GM20000 (cell line): ENCODE data around the gene CEBPA.

Experiments used
- DNase-seq: peaks from one replicate; pipeline ENCODE4 v3.0.0; 2012; ENCODE audit warnings: low spot score
- TF ChIP-seq, protein P1 (sequence below): IDR thresholded peaks from 2 replicates; pipeline ENCODE4 v1.5.1; 2012; ENCODE audit warnings: mild to moderate bottlenecking, control low read depth; ENCODE audit errors: extremely low read depth, missing control alignments

CEBPA gene

GRCh38 chr19:33302175-33302973, at the start of gene CEBPA:
Gene CEBPA (minus strand): TSS chr19:33302534. CDS start chr19:33302414, 120 bp downstream.
- peak; percentile 95 for DNase-seq
- TF ChIP-seq, protein P1, sequence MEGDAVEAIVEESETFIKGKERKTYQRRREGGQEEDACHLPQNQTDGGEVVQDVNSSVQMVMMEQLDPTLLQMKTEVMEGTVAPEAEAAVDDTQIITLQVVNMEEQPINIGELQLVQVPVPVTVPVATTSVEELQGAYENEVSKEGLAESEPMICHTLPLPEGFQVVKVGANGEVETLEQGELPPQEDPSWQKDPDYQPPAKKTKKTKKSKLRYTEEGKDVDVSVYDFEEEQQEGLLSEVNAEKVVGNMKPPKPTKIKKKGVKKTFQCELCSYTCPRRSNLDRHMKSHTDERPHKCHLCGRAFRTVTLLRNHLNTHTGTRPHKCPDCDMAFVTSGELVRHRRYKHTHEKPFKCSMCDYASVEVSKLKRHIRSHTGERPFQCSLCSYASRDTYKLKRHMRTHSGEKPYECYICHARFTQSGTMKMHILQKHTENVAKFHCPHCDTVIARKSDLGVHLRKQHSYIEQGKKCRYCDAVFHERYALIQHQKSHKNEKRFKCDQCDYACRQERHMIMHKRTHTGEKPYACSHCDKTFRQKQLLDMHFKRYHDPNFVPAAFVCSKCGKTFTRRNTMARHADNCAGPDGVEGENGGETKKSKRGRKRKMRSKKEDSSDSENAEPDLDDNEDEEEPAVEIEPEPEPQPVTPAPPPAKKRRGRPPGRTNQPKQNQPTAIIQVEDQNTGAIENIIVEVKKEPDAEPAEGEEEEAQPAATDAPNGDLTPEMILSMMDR = peak; percentile 47

DNA sequence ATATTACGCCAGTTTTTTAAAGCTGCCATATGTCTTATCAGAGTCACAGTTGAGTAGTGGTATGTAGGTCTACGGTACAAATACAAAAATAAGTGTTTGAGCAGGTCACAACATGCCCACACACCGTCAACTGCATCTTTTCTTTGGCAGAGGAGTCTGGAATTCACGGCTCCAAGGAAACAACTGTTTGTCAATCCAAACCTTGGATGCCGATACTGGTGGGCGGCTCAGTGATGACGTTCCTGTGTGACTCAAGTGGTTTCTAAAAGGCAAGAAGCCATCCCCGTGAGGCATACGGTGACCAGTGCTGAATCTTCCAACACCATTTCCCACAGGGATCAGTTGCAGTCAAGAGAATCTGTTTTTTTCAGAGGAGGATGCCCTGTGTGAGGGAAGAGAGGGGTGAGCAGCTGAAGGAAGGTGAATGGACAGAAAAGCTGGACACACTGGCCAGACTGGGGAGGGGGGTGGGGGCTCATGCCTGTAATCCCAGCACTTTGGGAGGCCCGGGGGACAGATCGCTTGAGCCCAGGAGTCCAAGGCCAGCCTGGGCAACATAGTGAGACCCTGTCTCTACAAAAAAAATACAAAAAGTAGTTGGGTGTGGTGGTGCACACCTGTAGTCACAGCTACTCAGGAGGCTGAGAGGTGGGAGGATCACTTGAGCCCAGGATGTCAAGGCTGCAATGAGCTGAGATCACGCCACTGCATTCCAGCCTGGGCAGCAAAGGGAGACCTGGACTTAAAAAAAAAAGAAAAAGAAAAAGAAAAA, 48.4 kb upstream of the CEBPA start:
- no peak for DNase-seq
- TF ChIP-seq, protein P1 = no peak

- no peak for DNase-seq
- TF ChIP-seq, protein P1 = no peak
These were observed 47.3 kb upstream of the CEBPA start for GRCh38 chr19:33349319-33350289.

DNA sequence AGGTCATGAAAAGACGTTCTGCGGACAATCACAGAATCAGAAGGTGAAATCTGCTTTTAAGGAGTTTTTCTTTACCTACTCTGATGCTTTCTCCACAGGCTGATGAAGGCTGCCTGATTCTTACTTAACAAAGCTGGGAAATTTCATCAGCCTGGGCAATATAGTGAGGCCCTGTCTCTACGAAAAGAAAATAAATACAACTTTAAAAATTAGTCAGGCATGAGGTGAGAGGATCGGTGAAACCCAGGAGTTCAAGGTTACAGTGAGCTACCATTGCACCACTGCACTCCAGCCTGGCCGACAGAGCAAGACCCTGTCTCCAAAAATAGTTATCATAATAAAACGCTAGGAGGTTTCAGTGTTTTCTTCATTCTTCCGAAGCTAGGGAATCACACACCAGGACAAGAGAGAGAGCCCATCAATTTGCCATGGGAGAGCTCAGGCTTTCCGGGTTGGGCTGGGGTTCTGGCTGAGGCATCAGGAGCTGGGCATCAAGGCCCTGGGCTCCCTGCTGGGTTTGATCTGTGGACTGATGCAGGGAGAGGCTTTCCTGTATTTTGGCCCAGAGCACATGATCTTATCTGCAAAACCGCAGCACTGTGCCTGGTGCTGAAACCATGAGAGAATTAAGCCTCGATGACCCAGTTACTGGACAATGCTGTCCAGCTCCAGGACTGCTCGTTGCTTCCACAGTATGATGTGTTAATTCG, 46.1 kb upstream of the CEBPA start:
- DNase-seq = no peak
- TF ChIP-seq, protein P1 = no peak

GRCh38 chr19:33347300-33347699, 45.0 kb upstream of the CEBPA start:
- TF ChIP-seq, protein P1 = no peak
- no peak for DNase-seq

DNA sequence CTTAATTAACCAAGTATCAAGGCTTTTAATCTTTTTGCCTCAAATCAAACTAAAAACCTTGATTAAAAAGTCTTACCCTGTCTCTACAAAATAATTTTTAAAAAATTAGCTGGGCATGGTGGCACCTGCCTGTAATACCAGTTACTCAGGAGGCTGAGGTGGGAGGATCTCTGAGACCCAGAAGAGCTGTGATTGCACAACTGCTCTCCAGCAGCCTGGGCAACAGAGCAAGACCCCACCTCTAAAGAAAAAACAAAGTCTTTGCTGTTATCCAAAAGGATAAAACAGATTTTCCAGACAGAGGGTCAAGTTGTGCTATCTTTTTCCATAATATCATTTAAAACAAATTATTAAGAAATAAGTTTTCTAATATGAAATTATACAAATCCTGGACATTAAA, 44.3 kb upstream of the CEBPA start:
- TF ChIP-seq, protein P1 = no peak
- no peak for DNase-seq
